ENCODE results near the gene GAMT. TPM values are rescaled to one million over a fixed set of nuclear protein-coding genes. Genes with fewer than 3 reads are reported as not detected.
A peak's percentile ranks its signal among the peaks of the same experiment; 100 is the strongest.

The GAMT gene
- total RNA-seq, 1 donor from 2014 or later, result 41.5 TPM

- Mint-ChIP-seq H3K4me1 (peaks cover 18% of the 10 kb centered on the region), H3K9me3 (no peaks in the 10 kb centered on the region), H3K27ac (no peak overlapping the region), H3K4me3 (no peak overlapping the region), H3K27me3 (ENCODE audit: low read depth) (no peaks in the 10 kb centered on the region), H3K36me3 (peaks cover 35% of the 10 kb centered on the region)
- TF ChIP-seq CTCF (IDR thresholded peaks at IDR 0.05; ENCODE audit: unreplicated experiment), result no peak
- no peak for DNase-seq (ENCODE audit: low spot score in 2 of 2, unreplicated experiment in 2 of 2)
Observed at GRCh38 chr19:1362387-1363257, 38.7 kb downstream of the GAMT start.

DNA sequence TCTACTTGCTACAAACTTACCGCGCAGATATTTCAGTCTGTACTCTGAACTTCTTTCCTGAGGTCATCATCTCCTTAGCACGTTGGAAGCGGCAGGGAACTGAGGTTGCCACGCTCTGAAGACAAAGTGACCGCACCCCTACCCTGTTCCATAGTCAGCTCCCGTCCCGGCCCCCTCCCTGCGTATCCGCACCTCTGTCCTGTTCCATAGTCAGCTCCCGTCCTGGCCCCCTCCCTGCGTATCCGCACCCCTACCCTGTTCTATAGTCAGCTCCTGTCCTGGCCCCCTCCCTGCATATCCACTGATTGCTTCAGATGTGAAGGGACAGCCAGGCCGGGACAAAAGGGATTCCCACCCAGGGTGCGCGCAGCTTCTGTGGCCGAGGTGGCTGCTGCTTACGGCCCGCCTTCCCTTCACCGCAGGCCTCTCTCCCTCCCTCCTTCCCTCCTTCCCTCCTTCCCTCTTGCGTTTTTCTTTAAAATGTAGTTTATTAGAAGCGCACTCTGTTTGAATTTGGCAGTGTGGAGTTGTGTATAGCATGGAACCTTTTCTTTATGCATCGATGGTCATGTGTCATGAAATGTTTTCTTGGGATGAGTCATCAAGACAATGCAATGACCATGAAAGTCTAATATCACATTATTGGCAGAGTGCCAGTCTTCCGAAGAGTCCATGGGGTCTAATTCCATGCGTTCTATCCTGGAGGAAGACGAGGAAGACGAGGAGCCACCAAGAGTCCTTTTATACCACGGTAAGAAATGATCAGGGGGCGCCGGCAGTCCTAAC lies 39.5 kb downstream of the GAMT start:
- peaks cover 24% of the 10 kb centered on the region for H3K4me1 Mint-ChIP-seq

DNA sequence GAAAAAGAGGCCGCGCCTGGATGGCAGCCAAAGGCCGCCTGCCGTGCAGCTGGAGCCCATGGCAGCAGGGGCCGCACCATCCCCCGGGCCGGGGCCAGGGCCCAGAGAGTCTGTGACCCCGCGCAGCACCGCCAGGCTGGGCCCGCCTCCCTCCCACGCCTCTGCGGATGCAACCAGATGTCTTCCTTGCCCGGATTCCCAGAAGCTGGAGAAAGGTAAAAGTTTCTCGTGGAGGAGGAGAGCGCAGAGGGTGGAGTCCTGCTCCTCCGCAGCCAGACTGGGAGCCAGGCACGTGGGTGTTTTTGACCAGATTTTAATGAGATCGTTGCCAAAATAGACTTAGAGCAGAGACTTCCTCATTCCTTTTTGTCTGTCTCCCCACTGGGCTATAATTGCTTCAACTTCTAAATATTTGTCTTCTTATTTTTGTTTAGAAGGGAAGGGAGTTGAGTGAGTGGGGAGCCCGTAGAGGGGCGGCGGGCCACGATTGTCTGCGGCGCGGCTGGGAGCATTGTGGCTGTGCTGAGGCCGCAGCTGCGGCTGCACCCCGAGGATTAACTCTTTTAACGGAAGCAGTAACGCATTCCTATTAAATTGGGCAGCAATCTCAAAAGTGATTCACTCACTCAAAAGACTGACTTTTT lies 40.4 kb downstream of the GAMT start:
- H3K4me1 Mint-ChIP-seq, result peaks cover 33% of the 10 kb centered on the region
- peak overlapping the region; percentile 33 for H3K4me3 Mint-ChIP-seq
- TF ChIP-seq CTCF (IDR thresholded peaks at IDR 0.05; ENCODE audit: unreplicated experiment), result no peak
- H3K27ac Mint-ChIP-seq, result peak overlapping the region; percentile 71
- no peak for DNase-seq (ENCODE audit: low spot score in 2 of 2, unreplicated experiment in 2 of 2)
- H3K36me3 Mint-ChIP-seq, result peaks cover 34% of the 10 kb centered on the region
- H3K9me3 Mint-ChIP-seq, result no peaks in the 10 kb centered on the region
- H3K27me3 Mint-ChIP-seq (ENCODE audit: low read depth), result no peaks in the 10 kb centered on the region

More for the DNA sequence above, 39.5 kb downstream of the GAMT start:
- H3K9me3 Mint-ChIP-seq, result no peaks in the 10 kb centered on the region
- no peak for TF ChIP-seq CTCF (IDR thresholded peaks at IDR 0.05; ENCODE audit: unreplicated experiment)
- H3K36me3 Mint-ChIP-seq, result peaks cover 34% of the 10 kb centered on the region
- no peaks in the 10 kb centered on the region for H3K27me3 Mint-ChIP-seq (ENCODE audit: low read depth)
- no peak overlapping the region for H3K4me3 Mint-ChIP-seq
- DNase-seq (ENCODE audit: low spot score in 2 of 2, unreplicated experiment in 2 of 2), result no peak
- peak overlapping the region; percentile 71 for H3K27ac Mint-ChIP-seq

- DNase-seq (ENCODE audit: low spot score in 2 of 2, unreplicated experiment in 2 of 2), result no peak
- Mint-ChIP-seq H3K4me3 (no peak overlapping the region), H3K36me3 (peaks cover 34% of the 10 kb centered on the region), H3K27ac (no peak overlapping the region), H3K27me3 (ENCODE audit: low read depth) (no peaks in the 10 kb centered on the region), H3K9me3 (no peaks in the 10 kb centered on the region), H3K4me1 (peaks cover 38% of the 10 kb centered on the region)
- TF ChIP-seq CTCF (IDR thresholded peaks at IDR 0.05; ENCODE audit: unreplicated experiment), result no peak
Observed at GRCh38 chr19:1360126-1360817, 41.1 kb downstream of the GAMT start.

DNA sequence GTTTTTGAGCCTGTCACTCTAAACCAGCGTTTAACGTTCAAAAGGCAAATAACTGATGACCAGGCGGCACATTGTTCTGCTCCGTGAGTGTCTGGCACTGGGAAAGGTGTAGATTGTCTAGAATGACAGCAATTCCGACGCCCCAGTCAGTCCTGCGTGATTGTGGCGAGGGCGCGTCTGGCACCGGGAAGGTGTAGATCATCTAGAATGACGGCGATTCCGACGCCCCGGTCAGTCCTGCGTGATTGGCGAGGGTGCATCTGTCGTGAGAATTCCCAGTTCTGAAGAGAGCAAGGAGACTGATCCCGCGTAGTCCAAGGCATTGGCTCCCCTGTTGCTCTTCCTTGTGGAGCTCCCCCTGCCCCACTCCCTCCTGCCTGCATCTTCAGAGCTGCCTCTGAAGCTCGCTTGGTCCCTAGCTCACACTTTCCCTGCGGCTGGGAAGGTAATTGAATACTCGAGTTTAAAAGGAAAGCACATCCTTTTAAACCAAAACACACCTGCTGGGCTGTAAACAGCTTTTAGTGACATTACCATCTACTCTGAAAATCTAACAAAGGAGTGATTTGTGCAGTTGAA lies 43.7 kb downstream of the GAMT start:
- no peak for DNase-seq (ENCODE audit: low spot score in 2 of 2, unreplicated experiment in 2 of 2)
- TF ChIP-seq CTCF (IDR thresholded peaks at IDR 0.05; ENCODE audit: unreplicated experiment), result no peak
- no peak overlapping the region for H3K4me3 Mint-ChIP-seq
- peaks cover 32% of the 10 kb centered on the region for H3K36me3 Mint-ChIP-seq
- H3K4me1 Mint-ChIP-seq, result peaks cover 40% of the 10 kb centered on the region
- H3K9me3 Mint-ChIP-seq, result no peaks in the 10 kb centered on the region
- H3K27ac Mint-ChIP-seq, result no peak overlapping the region
- no peaks in the 10 kb centered on the region for H3K27me3 Mint-ChIP-seq (ENCODE audit: low read depth)
